HG02870 (cell line): Measurements from ENCODE around the gene TSPYL4.

Experiments
- ATAC-seq: cut with Tn5 transposase; IDR thresholded peaks from one replicate; pipeline ENCODE4 v1.9.1; 2021; ENCODE audit warnings: mild to moderate bottlenecking, moderate library complexity; ENCODE audit not compliant: unreplicated experiment

TSPYL4 gene

DNA sequence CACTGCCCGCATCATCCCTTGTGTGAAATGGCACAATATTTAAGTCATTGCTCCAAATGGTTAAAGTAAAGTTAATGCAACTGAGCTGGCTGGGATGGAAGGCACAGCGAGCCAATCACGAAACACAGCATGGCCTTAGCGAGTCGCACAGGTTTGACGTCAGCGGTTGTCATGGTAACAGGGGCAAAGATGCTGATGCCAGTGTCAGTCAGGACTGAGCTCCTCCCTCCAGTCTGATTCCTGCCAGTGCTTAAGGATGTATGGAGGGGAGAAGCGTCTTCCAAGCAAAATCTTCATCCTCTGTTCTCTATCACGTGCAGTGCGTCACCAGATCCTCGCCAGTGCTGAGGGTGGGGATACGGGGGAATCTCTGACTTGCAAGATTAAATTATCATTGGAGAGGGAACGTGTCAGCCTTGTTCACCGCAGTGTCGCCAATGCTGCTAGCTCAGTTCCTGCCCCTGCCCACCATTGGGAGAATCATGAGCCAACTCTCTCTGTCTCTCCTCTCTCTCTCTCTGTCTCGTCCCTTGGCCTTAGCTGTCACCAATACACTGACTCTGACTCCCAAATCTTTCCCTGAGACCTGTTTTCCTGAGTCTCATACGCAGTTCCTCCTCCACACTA, 24.5 kb downstream of the TSPYL4 start:
- no peak for ATAC-seq

DNA sequence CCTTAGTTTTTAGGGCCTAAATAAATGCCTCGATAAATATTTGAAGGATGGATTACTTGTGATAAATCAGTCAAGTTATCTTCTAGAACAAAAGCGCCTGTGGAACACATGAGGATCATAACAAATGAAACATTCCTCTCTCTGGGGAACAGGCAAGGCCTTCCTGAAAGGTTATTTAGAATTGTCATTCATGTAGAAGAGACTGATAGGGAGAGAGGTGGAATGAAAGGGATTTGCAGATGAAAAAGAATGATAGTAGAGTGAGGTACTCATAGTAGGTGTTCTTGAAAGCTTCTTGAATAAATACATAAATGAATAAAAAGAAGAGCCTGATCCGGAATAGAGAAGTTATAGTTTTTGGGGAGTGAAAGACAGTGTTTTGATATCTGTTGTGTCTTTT, 30.5 kb downstream of the TSPYL4 start:
- no peak for ATAC-seq

GRCh38 chr6:116221911-116222310, 32.0 kb downstream of the TSPYL4 start:
- no peak for ATAC-seq

- ATAC-seq = no peak
Observed at GRCh38 chr6:116221067-116221466, 32.8 kb downstream of the TSPYL4 start.

- no peak for ATAC-seq
Observed at GRCh38 chr6:116218866-116219265, 35.0 kb downstream of the TSPYL4 start.

- ATAC-seq = no peak
Observed at GRCh38 chr6:116218172-116218633, 35.7 kb downstream of the TSPYL4 start.

- ATAC-seq = no peak
Observed at GRCh38 chr6:116217069-116217468, 36.8 kb downstream of the TSPYL4 start.

- no peak for ATAC-seq
Observed at GRCh38 chr6:116215414-116215813, 38.5 kb downstream of the TSPYL4 start.

DNA sequence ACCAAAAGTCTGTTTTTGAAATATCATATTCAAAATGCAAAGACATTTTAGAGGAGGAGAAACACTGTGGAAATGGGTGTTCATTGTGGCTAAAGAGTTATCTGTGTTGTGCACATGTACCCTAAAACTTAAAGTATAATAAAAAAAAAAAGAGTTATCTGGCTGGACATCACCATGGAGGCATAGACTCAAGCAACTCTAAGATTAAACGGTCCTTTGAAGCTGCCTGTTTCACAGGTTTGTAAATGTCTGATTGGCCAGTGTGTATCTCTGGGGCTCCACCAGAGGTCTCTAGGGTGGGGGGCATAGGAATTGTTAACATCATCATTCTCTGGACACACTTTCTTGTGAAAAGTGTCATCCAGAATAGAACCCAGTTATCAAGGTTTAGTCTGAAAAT, 39.2 kb downstream of the TSPYL4 start:
- no peak for ATAC-seq

DNA sequence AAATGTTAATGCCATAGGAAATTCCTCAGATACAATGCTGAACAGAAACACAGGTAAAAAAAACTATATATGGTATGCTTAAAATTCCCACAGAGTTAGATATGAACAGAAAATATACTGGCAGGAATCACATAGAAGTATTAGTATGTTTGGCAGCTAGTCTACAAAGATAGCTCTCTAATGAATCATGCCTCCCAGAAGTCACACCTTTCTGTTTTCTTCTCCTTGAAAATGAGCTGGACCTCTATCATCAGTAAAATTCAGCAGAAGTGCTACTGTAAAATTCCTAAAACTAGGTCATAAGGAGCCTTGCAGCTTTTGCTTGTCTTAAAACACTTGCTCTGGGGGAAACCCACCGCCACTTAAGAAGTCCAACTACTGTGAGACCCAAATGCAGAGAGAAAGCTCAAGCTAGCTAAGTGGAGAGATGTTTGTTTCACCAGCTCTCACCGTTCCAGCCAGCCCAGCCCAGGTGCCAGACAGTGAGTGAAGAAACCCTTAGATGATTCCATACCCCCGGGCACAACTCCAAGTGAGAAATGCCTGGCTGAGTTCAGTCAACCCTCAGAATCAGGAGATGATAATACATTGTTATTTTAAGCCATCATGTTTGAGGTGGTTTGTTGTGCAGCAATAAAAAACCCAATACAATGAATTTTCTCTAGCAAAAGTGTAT, 43.0 kb downstream of the TSPYL4 start:
- ATAC-seq = no peak

DNA sequence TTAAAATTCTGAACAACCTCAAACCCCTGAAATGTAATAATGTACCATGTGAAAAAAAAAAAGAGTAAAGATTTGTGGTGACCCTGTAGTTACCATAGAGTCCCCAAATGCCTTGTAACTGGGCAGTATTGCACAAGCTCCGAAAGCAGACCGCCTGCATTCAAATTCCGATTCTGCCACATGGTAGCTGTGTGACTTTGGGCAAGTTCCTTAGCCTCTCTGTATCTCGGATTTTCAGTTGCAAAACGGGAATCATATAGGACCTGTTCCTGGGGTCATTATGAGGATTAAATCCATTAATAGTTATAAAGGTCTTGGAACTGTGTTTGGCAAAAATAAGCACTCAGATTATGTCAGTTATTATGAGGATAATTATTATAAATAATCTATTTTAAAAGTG, 43.6 kb downstream of the TSPYL4 start:
- no peak for ATAC-seq

DNA sequence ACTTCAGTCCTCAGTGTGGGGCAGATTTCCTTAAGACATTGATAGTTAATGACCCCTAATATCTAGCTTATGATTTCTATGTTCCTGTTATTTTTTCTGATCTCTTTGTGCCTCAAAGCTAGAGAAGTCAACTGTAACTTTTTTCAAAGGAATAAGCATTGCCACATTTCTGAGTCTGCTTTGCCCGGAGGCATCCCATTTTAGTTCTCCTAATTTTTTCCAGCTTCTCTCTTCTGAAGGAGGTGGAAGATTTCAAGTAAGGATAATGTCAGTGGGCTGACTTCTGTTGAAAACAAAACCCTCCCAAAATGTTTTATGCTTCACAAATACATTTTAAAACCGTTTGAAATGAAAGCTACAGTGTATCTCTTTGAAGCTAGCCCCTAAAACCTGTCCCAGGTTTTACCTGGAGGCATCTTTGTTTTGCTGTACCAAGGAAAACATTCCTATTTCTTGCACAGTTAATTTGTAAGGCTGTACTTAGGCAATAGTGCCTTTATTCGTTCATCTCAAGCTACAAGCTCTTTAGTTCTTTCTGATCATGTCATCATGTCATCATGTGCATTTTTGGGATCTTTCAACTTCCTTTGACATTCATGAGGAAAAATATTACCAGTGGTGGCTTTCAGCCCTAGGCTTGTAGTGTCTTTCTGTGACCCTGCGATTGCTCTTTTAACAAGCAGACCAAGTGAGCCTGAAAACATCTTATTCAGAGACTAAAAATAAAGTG, 45.7 kb downstream of the TSPYL4 start:
- no peak for ATAC-seq

DNA sequence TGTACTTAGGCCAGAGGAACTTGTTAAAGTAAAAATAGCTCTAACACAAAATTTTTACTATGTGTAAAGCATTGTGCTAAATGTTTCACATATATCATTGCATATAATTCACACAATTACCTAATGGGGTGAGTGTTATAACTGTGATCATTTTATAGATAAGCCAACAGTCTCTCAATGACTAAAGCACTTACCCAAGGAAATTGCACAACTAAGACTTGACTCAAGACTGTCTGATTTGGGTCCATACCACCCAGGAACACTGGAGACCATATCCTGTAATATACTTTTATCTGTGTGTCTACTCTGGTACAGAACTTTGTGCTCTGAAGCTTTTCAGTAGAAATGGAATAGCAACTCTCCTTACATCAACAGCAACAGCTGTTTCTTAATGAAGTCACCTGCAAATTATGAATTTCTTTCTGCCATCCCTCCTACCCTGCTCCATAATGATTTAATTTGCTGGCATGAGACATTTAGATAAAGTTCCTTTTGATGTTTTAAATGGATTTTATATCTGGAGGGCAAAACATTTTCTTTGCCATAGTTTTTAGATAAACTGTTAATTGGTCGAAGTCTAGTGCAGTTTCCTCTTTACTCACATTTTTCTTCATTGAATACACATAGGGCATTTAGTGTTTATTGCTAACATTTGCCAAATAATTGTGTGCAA, 47.5 kb downstream of the TSPYL4 start:
- no peak for ATAC-seq

DNA sequence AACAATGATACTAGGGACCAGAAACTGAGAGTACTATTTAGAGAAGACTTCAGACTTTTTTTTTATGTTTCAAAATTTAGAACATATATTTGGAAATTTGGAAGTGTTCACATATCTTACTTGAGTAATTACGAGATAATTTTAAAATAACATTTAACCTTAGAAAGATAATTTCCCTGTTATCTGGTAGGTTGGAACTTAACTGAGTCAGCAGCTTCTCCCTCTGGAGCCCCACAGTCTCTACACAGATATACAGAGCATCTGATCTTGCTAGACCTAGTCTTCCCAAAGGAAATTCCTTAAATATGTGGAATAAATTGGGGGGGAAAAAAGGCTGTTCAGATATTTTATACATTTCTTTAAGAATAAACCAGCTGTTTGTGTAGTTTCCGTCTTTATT, 48.6 kb downstream of the TSPYL4 start:
- ATAC-seq = no peak

DNA sequence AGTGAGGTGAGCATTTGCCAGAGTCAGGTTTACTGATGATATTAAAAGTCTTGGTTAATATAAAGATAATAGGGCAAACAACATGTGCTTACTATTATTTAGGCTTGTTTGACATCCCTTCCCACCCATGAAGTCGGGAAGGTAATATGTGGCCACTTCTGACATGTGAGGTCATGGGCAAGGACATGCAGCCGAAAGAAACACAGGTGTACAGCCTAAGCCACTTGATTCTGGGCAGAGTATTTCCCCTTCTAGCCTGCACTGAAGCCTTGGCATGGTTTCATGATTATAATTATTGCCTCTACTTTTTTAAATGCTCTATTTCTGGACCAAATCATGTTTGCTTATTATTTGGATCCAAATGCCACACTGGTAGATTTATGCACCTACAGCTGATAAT, 52.3 kb downstream of the TSPYL4 start:
- no peak for ATAC-seq

DNA sequence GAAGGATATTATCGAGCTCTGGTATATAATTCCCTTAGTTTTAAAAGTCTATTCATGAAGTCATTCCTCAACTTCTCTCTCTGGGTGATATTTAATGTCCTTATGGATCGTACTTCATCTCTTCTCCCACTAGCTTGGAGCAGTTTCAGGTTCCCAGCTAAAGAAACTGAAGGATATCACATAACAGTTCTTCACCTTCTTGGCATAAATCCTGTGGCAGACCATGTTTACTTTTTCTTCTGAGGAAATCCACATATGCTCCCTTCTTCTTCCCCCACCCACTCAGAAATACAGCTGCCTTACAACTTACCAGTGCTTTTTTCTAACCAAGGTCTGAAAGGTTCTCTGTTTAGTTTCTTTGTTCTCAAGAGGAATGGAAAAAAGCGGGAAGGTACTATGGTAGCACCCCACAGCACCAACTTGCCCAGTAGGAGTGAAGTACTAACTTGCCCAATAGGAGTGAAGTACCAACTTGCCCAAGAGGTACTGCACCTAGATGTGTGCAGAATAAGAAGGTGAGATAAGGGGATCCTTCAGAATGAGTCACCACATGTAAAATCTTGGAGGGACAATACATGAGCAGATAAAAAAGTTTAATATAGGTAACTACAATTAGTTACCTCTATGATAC, 53.1 kb downstream of the TSPYL4 start:
- ATAC-seq = no peak
